Testis (tissue), 2 donors: ENCODE results near the gene NDUFA11.

ENCODE experiments used
- CTCF ChIP-seq, 3 experiments: fragments of 450-650 bp in 2 of 3; fragments of 200-600 bp in 1 of 3; sonication (generic) in 1 of 3; IDR thresholded peaks; one replicate each; pipeline ENCODE4 v1.5.1; 2016 to 2019; ENCODE audit warnings: antibody characterized with exemption in 3 of 3, mild to moderate bottlenecking in 2 of 3, moderate library complexity in 1 of 3
- POLR2A ChIP-seq: fragments of 450-650 bp; IDR thresholded peaks from one replicate; pipeline ENCODE4 v1.6.1; 2017; ENCODE audit warnings: antibody characterized with exemption, mild to moderate bottlenecking, moderate library complexity

GRCh38 chr19:5936292-5936592 lies 32.7 kb upstream of the NDUFA11 start:
- TF ChIP-seq POLR2A (no peak), CTCF (IDR thresholded peaks at IDR 0.05) (no peak)
